Peyer's patch (tissue), 4 donors: Measurements from ENCODE around the gene ANKRD65. TPM values are rescaled to one million over a fixed set of nuclear protein-coding genes. Genes with fewer than 3 reads are reported as not detected.
"Not testable (repeated sequence)": the region's sequence is repeated elsewhere in the genome, so short reads cannot be mapped to it uniquely, and the experiment has no call there.

ENCODE experiments used
- DNase-seq, 3 donors: peaks; one replicate each; pipeline ENCODE4 v3.0.0-alpha.2; 2017 to 2019
- H3K27ac ChIP-seq, 4 donors: fragments of 200-600 bp; sonication (generic); one replicate each; pipeline ENCODE4 v1.5.1; 2016 to 2019
- H3K27me3 ChIP-seq, 2 donors: fragments of 200-600 bp; sonication (generic); one replicate each; pipeline ENCODE4 v1.5.1; 2019
- H3K36me3 ChIP-seq, 3 donors: fragments of 200-600 bp; sonication (generic); one replicate each; pipeline ENCODE4 v1.5.1; 2016 to 2019
- H3K4me1 ChIP-seq, 4 donors: fragments of 200-600 bp; sonication (generic); one replicate each; pipeline ENCODE4 v1.5.1; 2016 to 2019
- H3K4me3 ChIP-seq, 4 donors: fragments of 200-600 bp; sonication (generic); 1 replicate in 3 of 4; 2 replicates in 1 of 4; pipeline ENCODE4 v1.5.1; 2016 to 2019; ENCODE audit warnings: mild to moderate bottlenecking in 1 of 4
- H3K9me3 ChIP-seq, 4 donors: fragments of 200-600 bp; sonication (generic); one replicate each; pipeline ENCODE4 v1.5.1; 2016 to 2019; ENCODE audit warnings: mild to moderate bottlenecking in 1 of 4
- CTCF ChIP-seq, 6 experiments: fragments of 450-650 bp in 4 of 6; fragments of 200-600 bp in 2 of 6; sonication (generic) in 1 of 6; IDR thresholded peaks; one replicate each; pipeline ENCODE4 v1.5.1; 2017 to 2019; ENCODE audit warnings: antibody characterized with exemption in 6 of 6, mild to moderate bottlenecking in 3 of 6, moderate library complexity in 1 of 6
- POLR2A ChIP-seq, 2 donors: fragments of 450-650 bp; IDR thresholded peaks; one replicate each; pipeline ENCODE4 v1.5.1; 2017; ENCODE audit warnings: antibody characterized with exemption in 2 of 2, mild to moderate bottlenecking in 2 of 2, moderate library complexity in 2 of 2
- total RNA-seq, 4 donors: library from RNA; depleted of rRNA; stranded (reverse); fragments of >200 nt; gene quantifications; one replicate each; pipeline ENCODE4 v1.1.0, GENCODE V29; 2016

Gene ANKRD65
- total RNA-seq, 4 donors from 2014 or later: 0.54 to 11.6 (median 2.0) TPM

GRCh38 chr1:1460540-1461130 lies 39.6 kb upstream of the ANKRD65 start:
- Histone ChIP-seq H3K4me3 (no peak overlapping the region), H3K9me3 (no peaks in the 10 kb centered on the region), H3K27me3 (no peaks in the 10 kb centered on the region), H3K4me1 (no peaks in the 10 kb centered on the region), H3K36me3 (no peaks in the 10 kb centered on the region), H3K27ac (no peak overlapping the region)
- DNase-seq: no peak
- no peak for TF ChIP-seq CTCF (IDR thresholded peaks at IDR 0.05)
- no peak for TF ChIP-seq POLR2A (IDR thresholded peaks at IDR 0.05)

- H3K27me3 ChIP-seq, H3K4me3 ChIP-seq, H3K4me1 ChIP-seq, H3K9me3 ChIP-seq, H3K36me3 ChIP-seq, H3K27ac ChIP-seq, DNase-seq: not testable (repeated sequence)
These were observed 38.6 kb upstream of the ANKRD65 start for GRCh38 chr1:1459711-1460110.

DNA sequence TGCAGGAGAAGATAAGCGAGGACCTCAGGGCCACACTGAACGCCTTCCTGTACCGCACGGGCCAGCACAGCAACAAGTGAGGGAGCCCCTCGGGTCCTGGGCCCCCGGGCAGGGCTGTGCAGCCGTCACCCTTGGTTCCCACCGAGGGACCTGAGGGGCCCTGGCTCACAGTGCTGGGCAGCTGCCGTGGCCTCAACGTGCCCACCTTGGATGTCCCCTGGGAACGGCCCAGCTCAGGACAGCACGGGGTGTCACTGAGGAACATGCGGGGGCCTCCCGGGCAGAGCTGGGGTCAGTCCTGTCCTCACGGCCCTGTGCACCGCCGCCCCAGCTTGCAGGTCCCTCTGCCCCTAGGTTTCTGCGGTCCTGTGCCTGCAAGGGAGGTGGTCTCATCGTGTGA lies 38.1 kb upstream of the ANKRD65 start:
- DNase-seq, H3K4me1 ChIP-seq, H3K36me3 ChIP-seq, H3K27ac ChIP-seq, H3K27me3 ChIP-seq, H3K9me3 ChIP-seq, H3K4me3 ChIP-seq: not testable (repeated sequence)

GRCh38 chr1:1456683-1457255 lies 35.7 kb upstream of the ANKRD65 start:
- not testable (repeated sequence) for H3K27me3 ChIP-seq, H3K27ac ChIP-seq

GRCh38 chr1:1455934-1456333 lies 34.9 kb upstream of the ANKRD65 start:
- not testable (repeated sequence) for DNase-seq, H3K27me3 ChIP-seq, H3K4me1 ChIP-seq, H3K36me3 ChIP-seq, H3K4me3 ChIP-seq, H3K27ac ChIP-seq, H3K9me3 ChIP-seq

More at GRCh38 chr1:1456683-1457255, 35.7 kb upstream of the ANKRD65 start:
- not testable (repeated sequence) for H3K9me3 ChIP-seq, H3K4me3 ChIP-seq, DNase-seq, H3K4me1 ChIP-seq, H3K36me3 ChIP-seq

- no peaks in the 10 kb centered on the region for H3K4me1 ChIP-seq
- no peaks in the 10 kb centered on the region for H3K9me3 ChIP-seq
- no peaks in the 10 kb centered on the region for H3K27me3 ChIP-seq
- no peak for DNase-seq
- no peak overlapping the region for H3K27ac ChIP-seq
- no peaks in the 10 kb centered on the region for H3K36me3 ChIP-seq
- no peak overlapping the region for H3K4me3 ChIP-seq
- no peak for TF ChIP-seq POLR2A (IDR thresholded peaks at IDR 0.05)
- no peak for TF ChIP-seq CTCF (IDR thresholded peaks at IDR 0.05)
These were observed 34.3 kb upstream of the ANKRD65 start for GRCh38 chr1:1455366-1455884.

DNA sequence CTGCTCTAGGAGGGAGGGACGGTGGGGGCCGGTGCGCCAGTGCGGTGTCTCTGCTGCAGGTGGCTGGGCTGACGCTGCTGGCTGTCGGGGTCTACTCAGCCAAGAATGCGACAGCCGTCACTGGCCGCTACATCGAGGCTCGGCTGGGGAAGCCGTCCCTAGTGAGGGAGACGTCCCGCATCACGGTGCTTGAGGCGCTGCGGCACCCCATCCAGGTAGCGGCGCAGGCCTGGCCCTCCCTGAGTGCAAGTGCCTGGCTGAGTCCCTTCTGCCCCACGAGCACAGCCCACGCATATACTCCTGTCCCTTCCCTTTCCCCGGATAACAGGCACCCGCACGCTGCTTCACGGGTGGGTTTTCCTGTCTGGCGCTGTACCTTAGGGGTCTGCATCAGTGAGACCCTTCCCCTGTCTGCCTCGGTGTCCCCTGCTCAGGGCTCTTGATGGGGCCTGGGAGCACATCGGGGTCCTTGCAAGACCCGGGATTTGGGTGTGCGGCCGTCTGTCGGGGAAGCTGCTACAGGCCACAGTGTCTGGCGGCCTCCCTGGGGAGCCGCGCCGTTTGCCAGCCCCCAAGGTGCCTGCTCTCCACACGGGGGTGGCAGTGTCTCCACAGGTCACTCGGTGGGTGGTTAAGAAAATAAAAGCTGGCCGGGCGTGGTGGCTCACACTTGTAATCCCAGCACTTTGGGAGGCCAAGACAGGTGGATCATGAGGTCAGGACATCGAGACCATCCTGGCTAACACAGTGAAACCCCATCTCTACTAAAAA lies 33.4 kb upstream of the ANKRD65 start:
- H3K27ac ChIP-seq, H3K4me3 ChIP-seq, H3K27me3 ChIP-seq, H3K36me3 ChIP-seq, H3K4me1 ChIP-seq, DNase-seq, H3K9me3 ChIP-seq: not testable (repeated sequence)

GRCh38 chr1:1452882-1453281 lies 31.8 kb upstream of the ANKRD65 start:
- Histone ChIP-seq H3K9me3 (no peaks in the 10 kb centered on the region), H3K4me1 (no peaks in the 10 kb centered on the region), H3K27ac (no peak overlapping the region), H3K27me3 (no peaks in the 10 kb centered on the region), H3K4me3 (no peak overlapping the region), H3K36me3 (no peaks in the 10 kb centered on the region)
- no peak for DNase-seq
- TF ChIP-seq POLR2A (IDR thresholded peaks at IDR 0.05) (no peak), CTCF (IDR thresholded peaks at IDR 0.05) (no peak)

DNA sequence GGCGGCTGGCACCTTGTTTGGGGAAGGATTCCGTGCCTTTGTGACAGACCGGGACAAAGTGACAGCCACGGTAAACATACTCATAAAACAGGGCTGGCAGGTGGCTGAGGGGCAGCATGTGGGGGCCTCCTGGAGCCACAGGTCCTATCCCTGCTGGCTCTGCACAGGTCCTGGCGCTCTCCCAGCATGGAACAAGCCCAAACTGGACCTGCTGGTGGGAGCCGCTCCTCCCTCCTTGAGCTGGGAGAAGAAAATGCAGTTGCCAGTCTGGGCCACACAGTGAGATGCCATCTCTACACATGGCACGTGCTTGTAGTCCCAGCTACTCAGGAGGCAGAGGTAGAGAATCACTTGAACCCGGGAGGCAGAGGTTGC lies 31.3 kb upstream of the ANKRD65 start:
- not testable (repeated sequence) for H3K4me1 ChIP-seq, H3K27me3 ChIP-seq, H3K4me3 ChIP-seq, H3K36me3 ChIP-seq, H3K9me3 ChIP-seq, DNase-seq, H3K27ac ChIP-seq
